K562 (cell line): ENCODE data around the gene MUCL3. TPM values are rescaled to one million over a fixed set of nuclear protein-coding genes. Genes with fewer than 3 reads are reported as not detected.

Experiments
- ATAC-seq: fragments of 200-7000 bp; cut with Tn5 transposase; 3 replicates; pipeline ENCODE4 v1.9.1; 2020; ENCODE audit warnings: moderate library complexity
- BruUV-seq: library from RNA; stranded (reverse); fragments of 400-500 nt; replicated peaks from 2 replicates; lab custom pipeline; 2021; lab: Mats Ljungman, UMichigan
- CTCF ChIA-PET: fragments of 300-600 bp; formaldehyde crosslinking; extraction: SDS; loops from one replicate; lab custom pipeline; 2021; ENCODE audit warnings: low intra/inter-chr PET ratio; lab: Yijun Ruan, JAX
- POLR2A ChIA-PET: fragments of 300-600, 350-650 bp; sonication (Branson Sonifier 250); formaldehyde crosslinking; extraction: SDS; loops from one replicate; lab custom pipeline; 2021; ENCODE audit warnings: antibody characterized with exemption, inconsistent platforms; lab: Yijun Ruan, JAX
- DNase-seq, 4 experiments: peaks; one replicate each; pipeline versions ENCODE4 v3.0.0 to v3.0.0-alpha.2; 2011 to 2018; ENCODE audit warnings: low spot score in 3 of 4, mixed read lengths in 3 of 4; ENCODE audit errors: extremely low read depth in 1 of 4
- FAIRE-seq: peaks from 2 replicates; lab custom pipeline; 2011; peaks lifted over from hg19 to GRCh38; lab: Jason Lieb, UNC
- H2AFZ ChIP-seq: 2 replicates; pipeline ENCODE4 v1.6.0; 2011; ENCODE audit warnings: low read depth, low read length, control low read depth, inconsistent platforms
- H3K27ac ChIP-seq: fragments of 200-600 bp; 3 replicates; pipeline ENCODE4 v1.8.0; 2011; ENCODE audit warnings: low read depth, mild to moderate bottlenecking, control low read depth, inconsistent platforms, low read length, moderate library complexity, mixed read lengths; ENCODE audit errors: extremely low read depth
- H3K27me3 ChIP-seq, 2 experiments: fragments of 300-600 bp in 1 of 2; 2 replicates in 1 of 2; 3 replicates in 1 of 2; pipeline versions ENCODE4 v1.6.0 to v1.8.0; 2011; ENCODE audit warnings: inconsistent platforms in 2 of 2, low read length in 2 of 2, mild to moderate bottlenecking in 1 of 2, mixed read lengths in 1 of 2, moderate library complexity in 1 of 2; ENCODE audit not compliant: control insufficient read depth in 2 of 2, insufficient read depth in 2 of 2
- H3K36me3 ChIP-seq: fragments of 300-600 bp; 3 replicates; pipeline ENCODE4 v1.8.0; 2011; ENCODE audit warnings: mild to moderate bottlenecking, low read length, inconsistent platforms; ENCODE audit not compliant: control insufficient read depth, insufficient read depth
- H3K4me1 ChIP-seq, 2 experiments: fragments of 200-600 bp in 1 of 2; replicated peaks in 1 of 2; 2 replicates in 1 of 2; 3 replicates in 1 of 2; pipeline versions ENCODE4 v1.5.1 to v1.8.0; 2011; ENCODE audit warnings: inconsistent platforms in 2 of 2, low read length in 2 of 2, mild to moderate bottlenecking in 1 of 2, mixed read lengths in 1 of 2, moderate library complexity in 1 of 2; ENCODE audit not compliant: control insufficient read depth in 2 of 2, insufficient read depth in 2 of 2
- H3K4me2 ChIP-seq: 2 replicates; pipeline ENCODE4 v1.6.1; 2011; ENCODE audit warnings: low read length, control low read depth, inconsistent platforms, mixed read lengths; ENCODE audit not compliant: insufficient read depth
- H3K4me3 ChIP-seq: fragments of 200-600 bp; sonication (generic), shearing (Covaris generic); 2 replicates; pipeline ENCODE4 v1.5.1; 2016; ENCODE audit warnings: control low read depth, inconsistent platforms
- H3K79me2 ChIP-seq: fragments of 200-600 bp; 3 replicates; pipeline ENCODE4 v1.8.0; 2011; ENCODE audit warnings: low read length, inconsistent platforms; ENCODE audit not compliant: control insufficient read depth, insufficient read depth
- H3K9ac ChIP-seq, 2 experiments: 2 replicates each; pipeline versions ENCODE4 v1.6.0 to v1.6.1; 2011; ENCODE audit warnings: low read depth in 2 of 2, low read length in 2 of 2, control low read depth in 1 of 2, inconsistent platforms in 1 of 2, mild to moderate bottlenecking in 1 of 2, mixed read lengths in 1 of 2; ENCODE audit not compliant: insufficient read depth in 1 of 2
- H3K9me1 ChIP-seq: one replicate; pipeline ENCODE4 v1.6.0; 2011; ENCODE audit warnings: inconsistent platforms, mild to moderate bottlenecking, low read length, moderate library complexity; ENCODE audit not compliant: control insufficient read depth, insufficient read depth
- H3K9me3 ChIP-seq: replicated peaks from 2 replicates; pipeline ENCODE4 v1.5.1; 2011; ENCODE audit warnings: low read depth, low read length, inconsistent platforms; ENCODE audit not compliant: control insufficient read depth, insufficient read depth
- H4K20me1 ChIP-seq: replicated peaks from 2 replicates; pipeline ENCODE4 v1.6.1; 2011; ENCODE audit warnings: low read length, inconsistent platforms, mixed read lengths; ENCODE audit not compliant: control insufficient read depth, insufficient read depth
- BCL6 ChIP-seq: fragments of 250-450 bp; sonication (Bioruptor Pico); IDR thresholded peaks from 2 replicates; pipeline ENCODE4 v1.4.0; 2020
- CBFB ChIP-seq: sonication (generic); formaldehyde crosslinking; IDR thresholded peaks from 2 replicates; pipeline ENCODE4 v1.4.0; 2020; ENCODE audit warnings: mild to moderate bottlenecking, missing genetic modification reagents
- EP400 ChIP-seq: fragments of 450-650 bp; IDR thresholded peaks from 2 replicates; pipeline ENCODE4 v1.6.1; 2017; ENCODE audit warnings: antibody characterized with exemption, mild to moderate bottlenecking, moderate library complexity
- FOXJ2 ChIP-seq: fragments of 200-800 bp; sonication (Bioruptor generic); IDR thresholded peaks from 2 replicates; pipeline ENCODE4 v1.6.1; 2016; ENCODE audit warnings: missing genetic modification characterization, missing compliant biosample characterization
- GABPB2 ChIP-seq: fragments of 250-450 bp; sonication (Bioruptor Pico); conservative IDR thresholded peaks from 2 replicates; pipeline ENCODE4 v1.5.1; 2021; ENCODE audit warnings: mild to moderate bottlenecking
- HOXB6 ChIP-seq: fragments of 250-450 bp; sonication (Bioruptor Pico); IDR thresholded peaks from 2 replicates; pipeline ENCODE4 v1.5.1; 2022; ENCODE audit warnings: mild to moderate bottlenecking, borderline replicate concordance
- RAD21 ChIP-seq, 2 experiments: fragments of 250-450 bp in 1 of 2; fragments of 450-650 bp in 1 of 2; sonication (Bioruptor Pico) in 1 of 2; formaldehyde crosslinking in 1 of 2; IDR thresholded peaks in 1 of 2; conservative IDR thresholded peaks in 1 of 2; 2 replicates each; pipeline versions ENCODE4 v1.4.0 to v1.8.0; 2020 to 2022; ENCODE audit warnings: mild to moderate bottlenecking in 2 of 2, moderate library complexity in 1 of 2
- SREBF1 ChIP-seq: fragments of 150-350 bp; IDR thresholded peaks from 2 replicates; pipeline ENCODE4 v1.6.1; 2014; ENCODE audit warnings: antibody characterized with exemption, low read depth, low read length, borderline replicate concordance
- ZBTB17 ChIP-seq: fragments of 450-650 bp; formaldehyde crosslinking; IDR thresholded peaks from 2 replicates; pipeline ENCODE4 v1.4.0; 2020; ENCODE audit warnings: mild to moderate bottlenecking
- ZNF124 ChIP-seq: sonication (generic); formaldehyde crosslinking; IDR thresholded peaks from 2 replicates; pipeline ENCODE4 v1.8.1; 2022; ENCODE audit warnings: missing genetic modification reagents
- ZNF143 ChIP-seq: sonication (generic); formaldehyde crosslinking; IDR thresholded peaks from 2 replicates; pipeline ENCODE4 v1.9.0; 2022; ENCODE audit warnings: mild to moderate bottlenecking, missing genetic modification reagents
- ZNF384 ChIP-seq: IDR thresholded peaks from 2 replicates; pipeline ENCODE4 v1.6.1; 2012; ENCODE audit warnings: low read depth, low read length, improper control_type of control experiment
- ZNF395 ChIP-seq: fragments of 200-800 bp; sonication (Bioruptor generic); IDR thresholded peaks from 2 replicates; pipeline ENCODE4 v1.6.1; 2017; ENCODE audit warnings: missing genetic modification characterization, missing compliant biosample characterization
- WGBS: fragments of 100-300 bp; shearing (Covaris generic); methylation state at CpG from one replicate; pipeline ENCODE4 v1.1.6; 2016; ENCODE audit warnings: low coverage, mixed read lengths; ENCODE audit not compliant: insufficient coverage; ENCODE audit errors: missing lambda C conversion rate; 5-methylcytosine and 5-hydroxymethylcytosine counted together
- in situ Hi-C: fragments of 300-500 bp; cut with MboI; formaldehyde crosslinking; loops from 4 replicates; pipeline ENCODE4 v1.15.0; 2018; ENCODE audit warnings: inconsistent platforms, mixed read lengths
- intact Hi-C: fragments of 100-400 bp; cut with micrococcal nuclease; formaldehyde crosslinking; loops from 2 replicates; pipeline ENCODE4 v1.14.2; 2022
- polyA plus RNA-seq, 8 experiments: library from polyadenylated mRNA; depleted of rRNA in 4 of 8; stranded (reverse) in 5 of 8; unstranded in 3 of 8; fragments of >200 nt; fragmentation: Nextera tagmentation in 2 of 8; fragmentation: Illumina TruSeq in 1 of 8; extraction: Ambion mirVana in 2 of 8; extraction: Trizol in 1 of 8; gene quantifications; 2 replicates each; pipeline versions ENCODE4 v1.2.1 to v1.2.3, GENCODE V29; 2011 to 2014; ENCODE audit warnings: inconsistent platforms in 1 of 8, missing spikeins in 1 of 8
- total RNA-seq, 7 experiments: library from RNA; depleted of rRNA in 6 of 7; stranded (reverse); fragments of >200 nt in 6 of 7; fragmentation: Illumina TruSeq in 2 of 7; extraction: Trizol in 2 of 7; gene quantifications; 2 replicates each; pipeline versions ENCODE4 v1.2.1 to v1.2.3, GENCODE V29; 2011 to 2021; ENCODE audit warnings: low replicate concordance in 1 of 7
- TF ChIP-seq, protein P1 (sequence below), 2 experiments: fragments of 450-650 bp in 1 of 2; IDR thresholded peaks; 2 replicates each; pipeline ENCODE4 v1.6.1; 2011 to 2017; ENCODE audit warnings: low read depth in 2 of 2, antibody characterized with exemption in 1 of 2, borderline replicate concordance in 1 of 2, low read length in 1 of 2, mild to moderate bottlenecking in 1 of 2, mixed read lengths in 1 of 2; ENCODE audit not compliant: control insufficient read depth in 1 of 2
- TF ChIP-seq, protein P2 (sequence below): fragments of 450-650 bp; IDR thresholded peaks from one replicate; pipeline ENCODE4 v1.6.1; 2018; ENCODE audit warnings: mild to moderate bottlenecking, moderate library complexity; ENCODE audit not compliant: partially characterized antibody
- TF ChIP-seq, protein P3 (sequence below): sonication (generic); formaldehyde crosslinking; IDR thresholded peaks from 2 replicates; pipeline ENCODE4 v1.8.0; 2022; ENCODE audit warnings: mild to moderate bottlenecking, missing genetic modification reagents

The MUCL3 gene
- total and polyA plus RNA-seq, 9 of the 15 experiments (the other 6 are each of a cell fraction or from before 2014, with no cell fraction given) = 0.07 TPM; not detected in 8

- ChIA-PET POLR2A (no interaction called here), CTCF (no interaction called here)
- FAIRE-seq (no peak), DNase-seq (no peak), ATAC-seq (no peak)
- Histone ChIP-seq H3K27me3 (peaks cover 31 to 58% of the 10 kb centered on the region in 2 experiments; a peak in 4 of 5 replicates), H3K27ac (no peak overlapping the region), H3K4me1 (peaks cover 8 to 15% of the 10 kb centered on the region in 2 experiments), H3K4me2 (no peak overlapping the region), H2AFZ (no peak overlapping the region), H3K9me3 (no peaks in the 10 kb centered on the region), H3K79me2 (no peaks in the 10 kb centered on the region), H3K4me3 (no peak overlapping the region), H3K36me3 (no peaks in the 10 kb centered on the region), H4K20me1 (no peaks in the 10 kb centered on the region), H3K9me1 (no peaks in the 10 kb centered on the region), H3K9ac (no peak overlapping the region)
- WGBS = 5% methylated on average over 2 of the region's 2 CpGs
- in situ Hi-C loops = no loop called here
- no TSS peak for BruUV-seq
- intact Hi-C loops = no loop called here
- TF ChIP-seq ZBTB17 (CRISPR knock-in tag) (no peak), ZNF143 (CRISPR knock-in tag) (no peak), BCL6 (CRISPR knock-in tag) (no peak), ZNF395 (CRISPR knock-in tag) (no peak), ZNF384 (no peak), ZNF124 (no peak), EP400 (no peak), GABPB2 (CRISPR knock-in tag) (no peak), CBFB (CRISPR knock-in tag) (no peak), RAD21 (CRISPR knock-in tag; conservative IDR thresholded peaks at IDR 0.05 in 1 of 2, IDR thresholded peaks at IDR 0.05 in 1 of 2) (no peak), FOXJ2 (no peak), SREBF1 (no peak), HOXB6 (CRISPR knock-in tag) (no peak)
- TF ChIP-seq, protein P1, sequence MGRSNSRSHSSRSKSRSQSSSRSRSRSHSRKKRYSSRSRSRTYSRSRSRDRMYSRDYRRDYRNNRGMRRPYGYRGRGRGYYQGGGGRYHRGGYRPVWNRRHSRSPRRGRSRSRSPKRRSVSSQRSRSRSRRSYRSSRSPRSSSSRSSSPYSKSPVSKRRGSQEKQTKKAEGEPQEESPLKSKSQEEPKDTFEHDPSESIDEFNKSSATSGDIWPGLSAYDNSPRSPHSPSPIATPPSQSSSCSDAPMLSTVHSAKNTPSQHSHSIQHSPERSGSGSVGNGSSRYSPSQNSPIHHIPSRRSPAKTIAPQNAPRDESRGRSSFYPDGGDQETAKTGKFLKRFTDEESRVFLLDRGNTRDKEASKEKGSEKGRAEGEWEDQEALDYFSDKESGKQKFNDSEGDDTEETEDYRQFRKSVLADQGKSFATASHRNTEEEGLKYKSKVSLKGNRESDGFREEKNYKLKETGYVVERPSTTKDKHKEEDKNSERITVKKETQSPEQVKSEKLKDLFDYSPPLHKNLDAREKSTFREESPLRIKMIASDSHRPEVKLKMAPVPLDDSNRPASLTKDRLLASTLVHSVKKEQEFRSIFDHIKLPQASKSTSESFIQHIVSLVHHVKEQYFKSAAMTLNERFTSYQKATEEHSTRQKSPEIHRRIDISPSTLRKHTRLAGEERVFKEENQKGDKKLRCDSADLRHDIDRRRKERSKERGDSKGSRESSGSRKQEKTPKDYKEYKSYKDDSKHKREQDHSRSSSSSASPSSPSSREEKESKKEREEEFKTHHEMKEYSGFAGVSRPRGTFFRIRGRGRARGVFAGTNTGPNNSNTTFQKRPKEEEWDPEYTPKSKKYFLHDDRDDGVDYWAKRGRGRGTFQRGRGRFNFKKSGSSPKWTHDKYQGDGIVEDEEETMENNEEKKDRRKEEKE (IDR thresholded peaks at IDR 0.05; ENCODE audit: borderline replicate concordance in 1 of 2, control insufficient read depth in 1 of 2, low read depth in 2 of 2, low read length in 1 of 2) = no peak
- TF ChIP-seq, protein P2, sequence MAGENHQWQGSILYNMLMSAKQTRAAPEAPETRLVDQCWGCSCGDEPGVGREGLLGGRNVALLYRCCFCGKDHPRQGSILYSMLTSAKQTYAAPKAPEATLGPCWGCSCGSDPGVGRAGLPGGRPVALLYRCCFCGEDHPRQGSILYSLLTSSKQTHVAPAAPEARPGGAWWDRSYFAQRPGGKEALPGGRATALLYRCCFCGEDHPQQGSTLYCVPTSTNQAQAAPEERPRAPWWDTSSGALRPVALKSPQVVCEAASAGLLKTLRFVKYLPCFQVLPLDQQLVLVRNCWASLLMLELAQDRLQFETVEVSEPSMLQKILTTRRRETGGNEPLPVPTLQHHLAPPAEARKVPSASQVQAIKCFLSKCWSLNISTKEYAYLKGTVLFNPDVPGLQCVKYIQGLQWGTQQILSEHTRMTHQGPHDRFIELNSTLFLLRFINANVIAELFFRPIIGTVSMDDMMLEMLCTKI = no peak
- TF ChIP-seq, protein P3, sequence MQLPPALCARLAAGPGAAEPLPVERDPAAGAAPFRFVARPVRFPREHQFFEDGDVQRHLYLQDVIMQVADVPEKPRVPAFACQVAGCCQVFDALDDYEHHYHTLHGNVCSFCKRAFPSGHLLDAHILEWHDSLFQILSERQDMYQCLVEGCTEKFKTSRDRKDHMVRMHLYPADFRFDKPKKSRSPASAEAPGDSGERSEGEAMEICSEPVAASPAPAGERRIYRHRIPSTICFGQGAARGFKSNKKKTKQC (CRISPR knock-in tag) = no peak
Measured at GRCh38 chr6:30957716-30958115, 16.9 kb downstream of the MUCL3 start.
